ENCODE data around the gene REEP5.

REEP5 gene

GRCh38 chr5:112914584-112914983, 7.4 kb downstream of the REEP5 start:
- TF ChIP-seq EZH2phosphoT487 (IDR thresholded peaks at IDR 0.05; ENCODE audit: borderline replicate concordance), result no peak
- Histone ChIP-seq H2AFZ (ENCODE audit: low read length) (no peak overlapping the region), H3K4me3 (ENCODE audit: low read length, poor library complexity, severe bottlenecking) (no peak overlapping the region), H3K4me2 (ENCODE audit: low read depth, low read length, poor library complexity, severe bottlenecking) (no peak overlapping the region), H3K36me3 (ENCODE audit: insufficient read depth, low read length) (0 out of 2 replicates have a peak, but pooled peaks cover 4% of the 10 kb centered on the region), H3K4me1 (ENCODE audit: insufficient read depth, low read length, poor library complexity, severe bottlenecking) (peaks cover 4% of the 10 kb centered on the region), H3F3A (ENCODE audit: low read depth) (no peaks in the 10 kb centered on the region), H3K9ac (ENCODE audit: low read depth, low read length, poor library complexity, severe bottlenecking) (no peak overlapping the region), H3K9me3 (ENCODE audit: insufficient read depth, low read depth, low read length) (no peaks in the 10 kb centered on the region), H4K20me1 (ENCODE audit: insufficient read depth, low read length, poor library complexity, severe bottlenecking) (no peaks in the 10 kb centered on the region), H3K27me3 (ENCODE audit: insufficient read depth, low read length, poor library complexity, severe bottlenecking) (no peaks in the 10 kb centered on the region), H3K9me2 (replicated peaks; ENCODE audit: low read depth, low read length) (no peaks in the 10 kb centered on the region), H3K79me2 (ENCODE audit: insufficient read depth, low read length) (0 out of 2 replicates have a peak, but pooled peaks cover 3% of the 10 kb centered on the region)

DNA sequence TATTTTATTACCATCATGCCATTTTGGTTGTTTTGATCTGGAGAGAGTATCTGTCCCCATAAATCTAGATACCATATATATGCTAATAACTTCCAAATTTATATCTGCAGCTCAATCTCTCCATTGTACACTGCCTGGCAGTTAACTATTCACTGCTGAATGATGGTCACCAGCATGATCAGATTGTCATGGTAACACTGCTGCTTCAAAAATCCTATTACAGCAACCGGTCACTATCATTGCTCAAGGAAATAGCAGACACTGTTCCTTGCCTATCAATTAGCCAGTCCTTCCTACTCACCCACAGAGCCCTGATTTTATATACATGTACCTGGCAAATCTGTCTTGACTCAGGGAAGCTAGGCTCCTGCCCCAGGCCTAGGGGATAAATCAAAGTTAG, 11.5 kb downstream of the REEP5 start:
- 0 out of 2 replicates have a peak, but pooled peaks cover 3% of the 10 kb centered on the region for H3K79me2 ChIP-seq (ENCODE audit: insufficient read depth, low read length)
- H4K20me1 ChIP-seq (ENCODE audit: insufficient read depth, low read length, poor library complexity, severe bottlenecking), result no peaks in the 10 kb centered on the region
- TF ChIP-seq EZH2phosphoT487 (IDR thresholded peaks at IDR 0.05; ENCODE audit: borderline replicate concordance), result no peak
- TF ChIP-seq CTCF (conservative IDR thresholded peaks at IDR 0.05; ENCODE audit: low read length), result no peak
- H3K9ac ChIP-seq (ENCODE audit: low read depth, low read length, poor library complexity, severe bottlenecking), result no peak overlapping the region
- no peak overlapping the region for H3K4me3 ChIP-seq (ENCODE audit: low read length, poor library complexity, severe bottlenecking)
- no peak overlapping the region for H2AFZ ChIP-seq (ENCODE audit: low read length)
- H3K9me2 ChIP-seq (replicated peaks; ENCODE audit: low read depth, low read length), result no peaks in the 10 kb centered on the region
- H3K27me3 ChIP-seq (ENCODE audit: insufficient read depth, low read length, poor library complexity, severe bottlenecking), result no peaks in the 10 kb centered on the region
- no peaks in the 10 kb centered on the region for H3K4me1 ChIP-seq (ENCODE audit: insufficient read depth, low read length, poor library complexity, severe bottlenecking)
- H3F3A ChIP-seq (ENCODE audit: low read depth), result no peaks in the 10 kb centered on the region
- H3K4me2 ChIP-seq (ENCODE audit: low read depth, low read length, poor library complexity, severe bottlenecking), result no peak overlapping the region
- H3K36me3 ChIP-seq (ENCODE audit: insufficient read depth, low read length), result 0 out of 2 replicates have a peak, but pooled peaks cover 4% of the 10 kb centered on the region
- H3K9me3 ChIP-seq (ENCODE audit: insufficient read depth, low read depth, low read length), result no peaks in the 10 kb centered on the region

DNA sequence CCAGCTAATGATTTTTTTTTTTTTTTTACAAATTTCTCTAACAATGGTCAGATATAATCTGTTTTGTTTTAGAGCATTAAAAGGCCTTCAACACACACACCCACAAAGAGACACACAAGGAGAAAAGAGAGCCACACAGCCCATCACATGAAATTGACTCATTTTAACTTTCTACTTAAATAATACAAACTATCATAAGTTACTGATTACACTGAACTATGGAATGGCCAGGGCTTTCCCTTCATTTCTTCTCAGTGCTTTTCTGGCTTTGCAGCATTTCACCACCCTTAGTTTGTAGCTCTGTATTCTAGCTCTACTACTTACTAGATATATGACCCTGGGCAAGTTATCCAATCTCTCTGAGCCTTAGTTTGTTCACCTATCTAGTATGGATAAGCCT, 13.2 kb downstream of the REEP5 start:
- no peaks in the 10 kb centered on the region for H3K27me3 ChIP-seq (ENCODE audit: insufficient read depth, low read length, poor library complexity, severe bottlenecking)
- no peak overlapping the region for H2AFZ ChIP-seq (ENCODE audit: low read length)
- no peak overlapping the region for H3K4me2 ChIP-seq (ENCODE audit: low read depth, low read length, poor library complexity, severe bottlenecking)
- 0 out of 2 replicates have a peak, but pooled peaks cover 3% of the 10 kb centered on the region for H3K79me2 ChIP-seq (ENCODE audit: insufficient read depth, low read length)
- no peak overlapping the region for H3K9ac ChIP-seq (ENCODE audit: low read depth, low read length, poor library complexity, severe bottlenecking)
- H3K4me1 ChIP-seq (ENCODE audit: insufficient read depth, low read length, poor library complexity, severe bottlenecking), result no peaks in the 10 kb centered on the region
- H3K9me3 ChIP-seq (ENCODE audit: insufficient read depth, low read depth, low read length), result no peaks in the 10 kb centered on the region
- H3K9me2 ChIP-seq (replicated peaks; ENCODE audit: low read depth, low read length), result no peaks in the 10 kb centered on the region
- TF ChIP-seq EZH2phosphoT487 (IDR thresholded peaks at IDR 0.05; ENCODE audit: borderline replicate concordance), result no peak
- no peak for TF ChIP-seq CTCF (conservative IDR thresholded peaks at IDR 0.05; ENCODE audit: low read length)
- H3F3A ChIP-seq (ENCODE audit: low read depth), result no peaks in the 10 kb centered on the region
- H4K20me1 ChIP-seq (ENCODE audit: insufficient read depth, low read length, poor library complexity, severe bottlenecking), result no peaks in the 10 kb centered on the region
- no peak overlapping the region for H3K4me3 ChIP-seq (ENCODE audit: low read length, poor library complexity, severe bottlenecking)
- 0 out of 2 replicates have a peak, but pooled peaks cover 4% of the 10 kb centered on the region for H3K36me3 ChIP-seq (ENCODE audit: insufficient read depth, low read length)

DNA sequence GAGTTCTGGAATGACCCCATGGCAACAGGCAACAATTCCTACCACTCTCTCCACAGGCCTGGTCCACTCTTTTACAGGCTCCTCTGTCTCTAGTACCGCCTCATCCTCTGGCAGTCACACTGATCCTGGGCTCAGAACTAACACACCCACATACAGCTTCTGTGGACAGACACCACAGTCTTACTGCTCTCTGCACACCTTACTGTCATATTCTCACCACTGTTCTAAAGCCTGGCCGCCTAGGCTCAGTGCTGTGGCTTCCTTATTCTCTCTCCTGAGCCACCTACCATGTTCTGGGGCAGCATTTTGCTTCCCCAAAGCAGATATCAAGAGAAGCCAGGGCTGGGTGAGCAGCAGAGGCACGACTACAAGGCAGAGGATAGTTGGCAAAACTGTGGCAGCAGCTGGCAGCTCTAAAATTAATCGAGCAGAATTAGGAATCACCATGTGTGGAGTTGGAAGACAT, 14.8 kb downstream of the REEP5 start:
- Histone ChIP-seq H3K27me3 (ENCODE audit: insufficient read depth, low read length, poor library complexity, severe bottlenecking) (no peaks in the 10 kb centered on the region), H3K79me2 (ENCODE audit: insufficient read depth, low read length) (no peaks in the 10 kb centered on the region), H3K4me2 (ENCODE audit: low read depth, low read length, poor library complexity, severe bottlenecking) (no peak overlapping the region), H3K4me1 (ENCODE audit: insufficient read depth, low read length, poor library complexity, severe bottlenecking) (no peaks in the 10 kb centered on the region), H3K4me3 (ENCODE audit: low read length, poor library complexity, severe bottlenecking) (no peak overlapping the region), H3F3A (ENCODE audit: low read depth) (no peaks in the 10 kb centered on the region), H3K36me3 (ENCODE audit: insufficient read depth, low read length) (peaks cover 6% of the 10 kb centered on the region; the same call in 1 of the 2 replicates), H2AFZ (ENCODE audit: low read length) (no peak overlapping the region), H3K9me3 (ENCODE audit: insufficient read depth, low read depth, low read length) (no peaks in the 10 kb centered on the region), H3K9ac (ENCODE audit: low read depth, low read length, poor library complexity, severe bottlenecking) (no peak overlapping the region), H4K20me1 (ENCODE audit: insufficient read depth, low read length, poor library complexity, severe bottlenecking) (no peaks in the 10 kb centered on the region), H3K9me2 (replicated peaks; ENCODE audit: low read depth, low read length) (no peaks in the 10 kb centered on the region)
- TF ChIP-seq EZH2phosphoT487 (IDR thresholded peaks at IDR 0.05; ENCODE audit: borderline replicate concordance) (no peak), CTCF (conservative IDR thresholded peaks at IDR 0.05; ENCODE audit: low read length) (no peak)
